ENCODE measurements around the gene WDTC1. TPM values are rescaled to one million over a fixed set of nuclear protein-coding genes. Genes with fewer than 3 reads are reported as not detected.

The WDTC1 gene
- total and polyA plus RNA-seq, 2 donors (not counting 1 experiment from before 2014, with no cell fraction given), result 32.5 to 69.1 TPM

- H3K9me3 ChIP-seq (ENCODE audit: control extremely low read depth in 1 of 3, control insufficient read depth in 2 of 3, insufficient read depth in 1 of 3, low read length in 2 of 3), result no peaks in the 10 kb centered on the region
- H3K9me3 Mint-ChIP-seq (ENCODE audit: insufficient read depth), result no peaks in the 10 kb centered on the region
- no peaks in the 10 kb centered on the region for H3K27me3 Mint-ChIP-seq
- H2AFZ ChIP-seq (ENCODE audit: insufficient read depth, low read depth, low read length, poor library complexity, severe bottlenecking), result no peak overlapping the region
- peak overlapping the region; percentile 32 for H3K4me3 Mint-ChIP-seq
- ChIA-PET POLR2A (interaction anchor here (1.0 to 1.9 kb wide), 2 partner anchors 9 to 10 kb away, joined by 3 to 11 read pairs; partner anchors contain the start of gene SYTL1), CTCF (interaction anchor here (1.5 to 11.1 kb wide), 3 partner anchors 9 to 44 kb away, joined by 4 to 135 read pairs (median 6); partner anchors contain the start of genes CD164L2, GPR3 and SYTL1)
- no peak overlapping the region for H3K4me2 ChIP-seq (replicated peaks; ENCODE audit: low read depth, low read length, poor library complexity, severe bottlenecking)
- no peaks in the 10 kb centered on the region for H3K27me3 ChIP-seq (replicated peaks in 1 of 4; ENCODE audit: control extremely low read depth in 1 of 4, control insufficient read depth in 3 of 4, insufficient read depth in 4 of 4, low read length in 3 of 4)
- H3K27ac Mint-ChIP-seq, result no peak overlapping the region
- H3K36me3 ChIP-seq (replicated peaks in 1 of 2; ENCODE audit: control extremely low read depth in 1 of 2, control insufficient read depth in 1 of 2, extremely low read depth in 1 of 2, insufficient read depth in 2 of 2, low read length in 1 of 2), result peaks cover 0 to 50% of the 10 kb centered on the region in 2 experiments
- H3K27ac ChIP-seq (ENCODE audit: low read length in 2 of 2), result no peak overlapping the region
- intact Hi-C loops (cut with micrococcal nuclease), result no loop called here
- no peak for DNase-seq
- peaks cover 12% of the 10 kb centered on the region for H4K20me1 ChIP-seq (ENCODE audit: control insufficient read depth, insufficient read depth, low read length, poor library complexity, severe bottlenecking)
- TF ChIP-seq, protein P1, sequence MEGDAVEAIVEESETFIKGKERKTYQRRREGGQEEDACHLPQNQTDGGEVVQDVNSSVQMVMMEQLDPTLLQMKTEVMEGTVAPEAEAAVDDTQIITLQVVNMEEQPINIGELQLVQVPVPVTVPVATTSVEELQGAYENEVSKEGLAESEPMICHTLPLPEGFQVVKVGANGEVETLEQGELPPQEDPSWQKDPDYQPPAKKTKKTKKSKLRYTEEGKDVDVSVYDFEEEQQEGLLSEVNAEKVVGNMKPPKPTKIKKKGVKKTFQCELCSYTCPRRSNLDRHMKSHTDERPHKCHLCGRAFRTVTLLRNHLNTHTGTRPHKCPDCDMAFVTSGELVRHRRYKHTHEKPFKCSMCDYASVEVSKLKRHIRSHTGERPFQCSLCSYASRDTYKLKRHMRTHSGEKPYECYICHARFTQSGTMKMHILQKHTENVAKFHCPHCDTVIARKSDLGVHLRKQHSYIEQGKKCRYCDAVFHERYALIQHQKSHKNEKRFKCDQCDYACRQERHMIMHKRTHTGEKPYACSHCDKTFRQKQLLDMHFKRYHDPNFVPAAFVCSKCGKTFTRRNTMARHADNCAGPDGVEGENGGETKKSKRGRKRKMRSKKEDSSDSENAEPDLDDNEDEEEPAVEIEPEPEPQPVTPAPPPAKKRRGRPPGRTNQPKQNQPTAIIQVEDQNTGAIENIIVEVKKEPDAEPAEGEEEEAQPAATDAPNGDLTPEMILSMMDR (IDR thresholded peaks at IDR 0.05), result no peak
- TF ChIP-seq EZH2 (IDR thresholded peaks at IDR 0.05; ENCODE audit: borderline replicate concordance, insufficient read depth, low read depth, low read length, poor library complexity, severe bottlenecking), result no peak
- WGBS (ENCODE audit: insufficient coverage), result 97% methylated on average over 62 of the region's 62 CpGs
- no peak overlapping the region for H3K4me3 ChIP-seq (ENCODE audit: control extremely low read depth in 1 of 5, extremely low read depth in 1 of 5, insufficient read depth in 1 of 5, low read depth in 2 of 5, low read length in 4 of 5)
- H3K9ac ChIP-seq (ENCODE audit: low read length), result no peak overlapping the region
- H3K4me1 Mint-ChIP-seq, result peaks cover 20% of the 10 kb centered on the region
- peaks cover 8 to 15% of the 10 kb centered on the region in 2 donors for H3K4me1 ChIP-seq (ENCODE audit: control insufficient read depth in 2 of 2, insufficient read depth in 2 of 2, low read length in 2 of 2)
- no peak for ATAC-seq (ENCODE audit: low read depth)
- peaks cover 27% of the 10 kb centered on the region for H3K79me2 ChIP-seq (ENCODE audit: control insufficient read depth, insufficient read depth, low read length)
Observed at GRCh38 chr1:27350663-27351540, 116.5 kb downstream of the WDTC1 start.

Measured in B cell (primary cell).